ENCODE measurements around the gene CTDSPL2. TPM values are rescaled to one million over a fixed set of nuclear protein-coding genes. Genes with fewer than 3 reads are reported as not detected.
"Not testable (repeated sequence)": the region's sequence is repeated elsewhere in the genome, so short reads cannot be mapped to it uniquely, and the experiment has no call there.

CTDSPL2 gene
- polyA plus RNA-seq, 2 of the 4 experiments (the other 2 are of a cell fraction): 15.4 to 50.1 TPM

GRCh38 chr15:44550734-44551133 is 123.3 kb downstream of the CTDSPL2 start:
- ATAC-seq (no peak), DNase-seq (ENCODE audit: low read depth in 1 of 2, low spot score in 1 of 2) (no peak), FAIRE-seq (no peak)
- Histone ChIP-seq H3K4me2 (no peak overlapping the region), H3K27ac (no peak overlapping the region), H3K4me3 (no peak overlapping the region), H3K4me1 (0 out of 3 replicates have a peak, but pooled peaks cover 4% of the 10 kb centered on the region), H3K9me3 (no peaks in the 10 kb centered on the region)
- ChIA-PET POLR2A (no interaction called here), CTCF (interaction anchor here (1.2 to 1.6 kb wide), 3 partner anchors 9 to 223 kb away, joined by 3 to 8 read pairs (median 6); no protein-coding TSS in a partner anchor)
- TF ChIP-seq HOXB5 (CRISPR knock-in tag; IDR thresholded peaks at IDR 0.05): no peak
- TF ChIP-seq HDAC2 (IDR thresholded peaks at IDR 0.05): no peak
- TF ChIP-seq, protein P1, sequence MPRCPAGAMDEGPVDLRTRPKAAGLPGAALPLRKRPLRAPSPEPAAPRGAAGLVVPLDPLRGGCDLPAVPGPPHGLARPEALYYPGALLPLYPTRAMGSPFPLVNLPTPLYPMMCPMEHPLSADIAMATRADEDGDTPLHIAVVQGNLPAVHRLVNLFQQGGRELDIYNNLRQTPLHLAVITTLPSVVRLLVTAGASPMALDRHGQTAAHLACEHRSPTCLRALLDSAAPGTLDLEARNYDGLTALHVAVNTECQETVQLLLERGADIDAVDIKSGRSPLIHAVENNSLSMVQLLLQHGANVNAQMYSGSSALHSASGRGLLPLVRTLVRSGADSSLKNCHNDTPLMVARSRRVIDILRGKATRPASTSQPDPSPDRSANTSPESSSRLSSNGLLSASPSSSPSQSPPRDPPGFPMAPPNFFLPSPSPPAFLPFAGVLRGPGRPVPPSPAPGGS (IDR thresholded peaks at IDR 0.05): no peak
- no peak for TF ChIP-seq MAX (IDR thresholded peaks at IDR 0.05)
- WGBS (ENCODE audit: missing lambda C conversion rate): 90% methylated on average over 4 of the region's 4 CpGs

DNA sequence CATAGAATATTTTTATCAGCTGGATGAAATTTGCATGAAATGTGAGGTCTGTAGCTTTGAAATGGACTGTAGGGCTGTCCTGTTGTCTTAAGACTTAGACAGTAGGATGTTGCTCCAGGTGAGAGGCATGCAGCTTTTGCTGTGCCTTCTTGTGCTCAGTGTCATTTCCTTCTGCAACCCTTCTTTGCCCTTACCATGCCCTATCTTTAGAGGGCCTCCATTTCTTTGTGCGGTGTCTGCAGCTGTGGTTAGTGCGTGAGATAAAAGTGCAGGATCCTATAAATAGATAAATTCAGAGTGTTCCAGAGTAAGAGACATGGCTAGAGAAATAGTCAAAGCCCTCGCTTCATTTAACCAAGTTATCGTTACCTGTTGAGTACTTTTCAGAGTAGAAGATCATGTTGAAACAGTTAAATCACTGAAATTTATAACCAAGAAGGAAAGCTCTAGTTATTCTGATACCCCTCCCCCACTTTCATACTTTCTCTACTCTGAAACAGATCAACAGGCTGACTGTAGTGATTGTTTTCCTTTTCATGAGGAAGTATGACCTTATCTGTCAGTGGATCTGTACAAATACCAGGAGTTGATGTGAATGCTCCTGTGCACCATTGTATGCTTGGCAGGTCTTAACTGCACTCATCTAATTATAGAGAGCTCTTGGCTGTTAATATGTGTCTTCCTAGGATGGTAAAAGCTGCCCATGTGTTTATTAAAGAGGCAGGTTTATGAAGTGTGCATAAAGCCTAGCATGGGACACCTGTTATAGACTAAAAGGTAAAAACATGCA is 127.7 kb downstream of the CTDSPL2 start:
- Histone ChIP-seq H3K27ac (no peak overlapping the region), H3K4me1 (0 out of 3 replicates have a peak, but pooled peaks cover 1% of the 10 kb centered on the region), H3K4me3 (no peak overlapping the region), H3K9me3 (no peaks in the 10 kb centered on the region), H3K4me2 (no peak overlapping the region)
- ChIA-PET CTCF (interaction anchor here (2.2 kb wide), 1 partner anchor 9 kb away, joined by 11 read pairs; no protein-coding TSS in a partner anchor), POLR2A (no interaction called here)
- ATAC-seq: no peak
- DNase-seq (ENCODE audit: low read depth in 1 of 2, low spot score in 1 of 2): no peak
- TF ChIP-seq MYC (IDR thresholded peaks at IDR 0.05; ENCODE audit: borderline replicate concordance, low read length) (no peak), ELK1 (IDR thresholded peaks at IDR 0.05; ENCODE audit: low read depth, low read length) (no peak), ZNF302 (CRISPR knock-in tag; IDR thresholded peaks at IDR 0.05) (no peak), KDM5A (IDR thresholded peaks at IDR 0.05) (no peak), CHD2 (IDR thresholded peaks at IDR 0.05; ENCODE audit: low read length, partially characterized antibody) (no peak), ZFP36 (IDR thresholded peaks at IDR 0.05; ENCODE audit: borderline replicate concordance, partially characterized antibody) (no peak), NPAS2 (CRISPR knock-in tag; IDR thresholded peaks at IDR 0.05; ENCODE audit: borderline replicate concordance) (no peak), SMC3 (IDR thresholded peaks at IDR 0.05) (no peak), ESRRA (IDR thresholded peaks at IDR 0.05; ENCODE audit: borderline replicate concordance, low read length) (no peak), E2F6 (IDR thresholded peaks at IDR 0.05; ENCODE audit: borderline replicate concordance, low read depth) (no peak), POLR2A (IDR thresholded peaks at IDR 0.05; ENCODE audit: low read length) (no peak), HMGXB4 (CRISPR knock-in tag; IDR thresholded peaks at IDR 0.05; ENCODE audit: borderline replicate concordance) (no peak), ZSCAN20 (CRISPR knock-in tag; IDR thresholded peaks at IDR 0.05) (no peak), JUN (IDR thresholded peaks at IDR 0.05) (no peak), RCOR1 (IDR thresholded peaks at IDR 0.05; ENCODE audit: low read depth, low read length) (no peak), FOSL2 (IDR thresholded peaks at IDR 0.05) (no peak), FOSL2 (CRISPR knock-in tag; IDR thresholded peaks at IDR 0.05) (no peak), HOXA7 (CRISPR knock-in tag; IDR thresholded peaks at IDR 0.05) (no peak)
- TF ChIP-seq, protein P1 (IDR thresholded peaks at IDR 0.05): no peak
- TF ChIP-seq, protein P2, sequence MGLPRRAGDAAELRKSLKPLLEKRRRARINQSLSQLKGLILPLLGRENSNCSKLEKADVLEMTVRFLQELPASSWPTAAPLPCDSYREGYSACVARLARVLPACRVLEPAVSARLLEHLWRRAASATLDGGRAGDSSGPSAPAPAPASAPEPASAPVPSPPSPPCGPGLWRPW (IDR thresholded peaks at IDR 0.05): no peak
- FAIRE-seq: no peak
- 99% methylated on average over 4 of the region's 4 CpGs for WGBS (ENCODE audit: missing lambda C conversion rate)

- peaks cover 13% of the 10 kb centered on the region for H3K9me3 ChIP-seq
- H3K4me2 ChIP-seq; H3K27ac ChIP-seq; DNase-seq (ENCODE audit: low read depth in 1 of 2, low spot score in 1 of 2); H3K4me1 ChIP-seq; FAIRE-seq; H3K4me3 ChIP-seq; ATAC-seq; POLR2A ChIA-PET: not testable (repeated sequence)
- CTCF ChIA-PET: interaction anchor here (2.4 kb wide), 1 partner anchor 11 kb away, joined by 8 read pairs; no protein-coding TSS in a partner anchor
Observed at GRCh38 chr15:44560926-44561325, 133.5 kb downstream of the CTDSPL2 start.
